Kidney (tissue), 14 donors: ENCODE measurements around the gene KLF12. TPM values are rescaled to one million over a fixed set of nuclear protein-coding genes. Genes with fewer than 3 reads are reported as not detected.
A peak's percentile ranks its signal among the peaks of the same experiment; 100 is the strongest.

Source experiments
- DNase-seq, 5 donors: peaks; one replicate each; pipeline ENCODE4 v3.0.0-alpha.2; 2013 to 2020
- FAIRE-seq: peaks from 2 replicates; lab custom pipeline; 2012; peaks lifted over from hg19 to GRCh38; lab: Jason Lieb, UNC
- H3K27ac ChIP-seq, 2 donors: one replicate each; pipeline ENCODE4 v1.7.0; 2013; ENCODE audit warnings: low read depth in 2 of 2, low read length in 2 of 2, inconsistent platforms in 1 of 2
- H3K27me3 ChIP-seq: one replicate; pipeline ENCODE4 v1.7.1; 2013; ENCODE audit warnings: low read length, inconsistent platforms; ENCODE audit not compliant: control insufficient read depth, insufficient read depth
- H3K36me3 ChIP-seq, 3 donors: one replicate each; pipeline versions ENCODE4 v1.7.0 to v1.7.1; 2013; ENCODE audit warnings: low read length in 3 of 3, control low read depth in 1 of 3, inconsistent platforms in 1 of 3; ENCODE audit not compliant: insufficient read depth in 3 of 3, control insufficient read depth in 2 of 3
- H3K4me1 ChIP-seq, 3 donors: one replicate each; pipeline versions ENCODE4 v1.7.0 to v1.7.1; 2013; ENCODE audit warnings: low read length in 3 of 3, inconsistent platforms in 1 of 3, low read depth in 1 of 3; ENCODE audit not compliant: control insufficient read depth in 2 of 3, insufficient read depth in 2 of 3
- H3K4me3 ChIP-seq, 3 donors: one replicate each; pipeline versions ENCODE4 v1.7.0 to v1.8.1; 2013; ENCODE audit warnings: low read length in 3 of 3, control low read depth in 1 of 3, inconsistent platforms in 1 of 3
- H3K9ac ChIP-seq, 3 donors: one replicate each; pipeline versions ENCODE4 v1.7.0 to v1.7.1; 2013; ENCODE audit warnings: low read length in 3 of 3, control low read depth in 1 of 3, inconsistent platforms in 1 of 3
- H3K9me3 ChIP-seq, 3 donors: one replicate each; pipeline versions ENCODE4 v1.7.0 to v1.7.1; 2013; ENCODE audit warnings: low read length in 3 of 3, control low read depth in 1 of 3, inconsistent platforms in 1 of 3; ENCODE audit not compliant: control insufficient read depth in 2 of 3, insufficient read depth in 1 of 3
- CTCF ChIP-seq: IDR thresholded peaks from 3 replicates; pipeline ENCODE4 v1.5.1; 2012; ENCODE audit warnings: mild to moderate bottlenecking, moderate library complexity, borderline replicate concordance; ENCODE audit not compliant: insufficient read depth; ENCODE audit errors: extremely low read depth
- intact Hi-C: fragments of 100-400 bp; cut with DNase I; formaldehyde crosslinking; loops from one replicate; pipeline ENCODE4 v1.11.1; 2022
- polyA plus RNA-seq: library from polyadenylated mRNA; stranded (reverse); fragments of 350-450 nt; fragmentation: Illumina TruSeq; extraction: RNeasy Lipid Tissue Mini Kit (QIAGEN cat#74804); gene quantifications from one replicate; pipeline ENCODE4 v1.2.3, GENCODE V29; 2014; ENCODE audit warnings: low read depth, low replicate concordance; ENCODE audit not compliant: insufficient read depth
- total RNA-seq: library from RNA; stranded (reverse); fragmentation: NEBNext Ultra II Directional; extraction: Animal tissue kit (Norgen Biotek cat#: 25700); gene quantifications from one replicate; pipeline ENCODE4 v1.2.1, GENCODE V29; 2021
- donor health status: control.
- donor health status: control.
- donor health status: control.
- donor health status: control.
- donor health status: control.
- donor health status: DM: yes; HTN: yes; CAD: no.
- donor health status: Normal renal cell carcinoma (clear cell type).

The KLF12 gene
- total and polyA plus RNA-seq, 2 donors from 2014 or later, result 2.6 to 22.0 TPM

DNA sequence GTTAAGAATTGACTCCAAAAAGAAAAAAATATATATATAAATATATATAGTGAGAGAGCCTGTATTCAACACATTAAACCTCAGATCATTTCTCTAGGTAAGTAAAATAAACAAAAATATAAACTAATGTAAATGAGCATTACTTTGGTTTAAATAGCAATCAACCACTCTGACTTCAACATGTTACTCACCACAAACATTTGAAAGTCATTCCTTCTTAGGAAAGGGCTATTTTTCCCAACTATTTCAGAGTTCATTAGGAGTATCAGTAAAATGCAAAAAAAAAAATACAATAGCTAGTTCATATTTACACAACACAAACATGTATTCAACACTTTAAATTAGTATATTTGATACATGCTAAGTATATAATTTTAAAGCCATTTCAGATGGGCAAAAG is 40.5 kb downstream of the KLF12 start:
- H3K36me3 ChIP-seq, result no peaks in the 10 kb centered on the region
- no peaks in the 10 kb centered on the region for H3K4me1 ChIP-seq
- DNase-seq (no peak), FAIRE-seq (no peak)
- no peak overlapping the region for H3K4me3 ChIP-seq
- no peak overlapping the region for H3K27ac ChIP-seq
- intact Hi-C loops, result no loop called here
- no peak overlapping the region for H3K9ac ChIP-seq
- no peaks in the 10 kb centered on the region for H3K9me3 ChIP-seq
- H3K27me3 ChIP-seq, result no peaks in the 10 kb centered on the region
- TF ChIP-seq CTCF, result no peak

DNA sequence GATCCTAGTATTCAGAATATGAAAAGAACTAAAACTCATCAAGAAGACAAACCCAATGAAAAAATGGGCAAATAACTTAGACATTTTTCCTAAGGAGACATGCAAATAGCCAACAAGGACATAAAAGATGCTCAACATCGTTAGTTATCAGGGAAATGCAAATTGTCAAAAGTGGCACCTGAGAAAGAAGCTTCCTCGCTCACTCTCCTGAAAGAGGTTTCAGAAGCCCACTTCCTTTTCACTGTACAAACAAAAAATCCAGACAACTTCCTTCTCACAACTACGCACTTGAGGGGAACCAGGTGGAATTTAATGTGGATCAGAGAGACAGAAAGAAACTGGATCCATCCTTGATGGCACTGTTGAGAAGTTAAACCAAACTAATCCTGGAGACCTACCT is 41.5 kb downstream of the KLF12 start:
- DNase-seq (no peak), FAIRE-seq (peak; percentile 30)
- TF ChIP-seq CTCF, result no peak

GRCh38 chr13:74090869-74091605 is 43.2 kb downstream of the KLF12 start:
- H3K27me3 ChIP-seq, result no peaks in the 10 kb centered on the region
- no peak for TF ChIP-seq CTCF

More for the DNA sequence above, 41.5 kb downstream of the KLF12 start:
- Histone ChIP-seq H3K4me1 (peaks cover 0 to 2% (median 0%) of the 10 kb centered on the region in 3 donors), H3K4me3 (no peak overlapping the region), H3K27ac (no peak overlapping the region), H3K36me3 (no peaks in the 10 kb centered on the region), H3K9ac (no peak overlapping the region), H3K27me3 (no peaks in the 10 kb centered on the region), H3K9me3 (no peaks in the 10 kb centered on the region)
- intact Hi-C loops, result no loop called here

More at GRCh38 chr13:74090869-74091605, 43.2 kb downstream of the KLF12 start:
- FAIRE-seq (no peak), DNase-seq (no peak)
- H3K27ac ChIP-seq, result no peak overlapping the region
- no peaks in the 10 kb centered on the region for H3K36me3 ChIP-seq
- H3K9me3 ChIP-seq, result no peaks in the 10 kb centered on the region
- H3K4me1 ChIP-seq, result peaks cover 0 to 2% (median 0%) of the 10 kb centered on the region in 3 donors
- intact Hi-C loops, result no loop called here
- H3K9ac ChIP-seq, result no peak overlapping the region
- H3K4me3 ChIP-seq, result no peak overlapping the region
